Astrocyte of the cerebellum (primary cell): ENCODE measurements around the gene MAP7D1.

Experiments
- DNase-seq: peaks from one replicate; pipeline ENCODE4 v3.0.0-alpha.2; 2011; ENCODE audit warnings: low read depth
- H3K4me3 ChIP-seq: 2 replicates; pipeline ENCODE4 v1.5.1; 2011; ENCODE audit warnings: mild to moderate bottlenecking, low read depth, low read length, moderate library complexity
- in situ Hi-C: cut with HindIII; loops from 2 replicates; pipeline ENCODE4 v1.10.0; 2017; ENCODE audit warnings: low sequenced_read_pairs
- TF ChIP-seq, protein P1 (sequence below): IDR thresholded peaks from 2 replicates; pipeline ENCODE4 v1.5.1; 2012; ENCODE audit warnings: low read length, low read depth, moderate library complexity, mild to moderate bottlenecking; ENCODE audit errors: missing control alignments

The MAP7D1 gene

DNA sequence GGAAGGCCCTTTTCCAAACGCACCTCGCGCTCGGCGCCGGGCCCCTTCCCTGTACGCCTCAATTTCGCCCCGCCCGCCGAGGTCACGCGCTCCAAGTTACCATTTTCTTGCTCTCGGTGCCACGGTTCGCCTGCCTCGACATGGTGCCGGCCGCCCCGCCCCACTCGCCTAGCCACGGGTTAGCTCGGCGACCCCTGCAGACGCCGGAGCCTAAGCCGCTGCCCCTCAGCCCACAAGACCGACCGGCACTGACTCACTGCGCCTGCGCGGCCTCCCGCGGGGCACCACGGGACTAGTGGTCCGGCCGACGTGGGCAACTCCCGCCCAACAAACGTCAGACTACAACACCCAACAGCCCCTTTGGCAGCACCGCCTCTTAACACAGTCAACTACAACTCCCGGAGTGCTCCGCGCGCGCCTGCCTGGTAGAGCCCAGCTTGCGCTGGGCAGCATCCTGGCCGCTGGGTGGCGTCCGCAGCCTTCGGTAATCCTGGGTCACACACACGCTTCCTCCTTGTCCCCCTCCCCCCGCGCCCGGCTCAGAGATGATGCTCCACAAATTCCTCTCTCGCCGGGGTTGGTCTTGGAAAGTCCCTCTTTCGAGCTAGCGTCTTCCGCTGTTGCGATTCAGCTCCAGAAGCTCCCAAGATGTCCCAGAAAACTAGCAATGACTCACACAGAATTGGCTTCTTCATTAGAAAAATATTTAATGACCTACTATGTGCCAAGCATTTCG lies 6.6 kb upstream of the MAP7D1 start, which contains the start of gene TRAPPC3:
Gene TRAPPC3 (minus strand): TSS at position 250 of the 736 bp plus-strand sequence. CDS start 108 bp downstream, at position 142.
- in situ Hi-C loops: no loop called here
- DNase-seq: peak; percentile 99
- peak within 1 kb of the TSS; percentile 71 for H3K4me3 ChIP-seq
- TF ChIP-seq, protein P1, sequence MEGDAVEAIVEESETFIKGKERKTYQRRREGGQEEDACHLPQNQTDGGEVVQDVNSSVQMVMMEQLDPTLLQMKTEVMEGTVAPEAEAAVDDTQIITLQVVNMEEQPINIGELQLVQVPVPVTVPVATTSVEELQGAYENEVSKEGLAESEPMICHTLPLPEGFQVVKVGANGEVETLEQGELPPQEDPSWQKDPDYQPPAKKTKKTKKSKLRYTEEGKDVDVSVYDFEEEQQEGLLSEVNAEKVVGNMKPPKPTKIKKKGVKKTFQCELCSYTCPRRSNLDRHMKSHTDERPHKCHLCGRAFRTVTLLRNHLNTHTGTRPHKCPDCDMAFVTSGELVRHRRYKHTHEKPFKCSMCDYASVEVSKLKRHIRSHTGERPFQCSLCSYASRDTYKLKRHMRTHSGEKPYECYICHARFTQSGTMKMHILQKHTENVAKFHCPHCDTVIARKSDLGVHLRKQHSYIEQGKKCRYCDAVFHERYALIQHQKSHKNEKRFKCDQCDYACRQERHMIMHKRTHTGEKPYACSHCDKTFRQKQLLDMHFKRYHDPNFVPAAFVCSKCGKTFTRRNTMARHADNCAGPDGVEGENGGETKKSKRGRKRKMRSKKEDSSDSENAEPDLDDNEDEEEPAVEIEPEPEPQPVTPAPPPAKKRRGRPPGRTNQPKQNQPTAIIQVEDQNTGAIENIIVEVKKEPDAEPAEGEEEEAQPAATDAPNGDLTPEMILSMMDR: peak; percentile 97

DNA sequence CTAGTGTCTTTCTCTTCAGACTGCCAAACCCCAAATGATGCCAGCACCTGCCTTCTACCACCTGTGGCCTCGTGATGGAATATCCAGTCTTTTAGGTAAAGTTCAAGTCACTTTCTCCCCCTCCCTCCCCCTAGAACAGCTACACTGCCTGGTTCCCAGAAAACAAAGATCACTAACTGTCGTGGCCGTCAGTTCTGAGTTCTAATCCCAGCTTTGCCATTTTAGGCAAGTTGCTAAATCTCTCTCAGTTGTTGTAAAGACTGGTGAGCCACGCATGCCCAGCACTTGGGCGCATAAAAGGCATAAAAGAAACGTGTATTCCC lies 6.0 kb upstream of the MAP7D1 start:
- no peak for DNase-seq
- TF ChIP-seq, protein P1: no peak
- in situ Hi-C loops: no loop called here
- H3K4me3 ChIP-seq: no peak overlapping the region

DNA sequence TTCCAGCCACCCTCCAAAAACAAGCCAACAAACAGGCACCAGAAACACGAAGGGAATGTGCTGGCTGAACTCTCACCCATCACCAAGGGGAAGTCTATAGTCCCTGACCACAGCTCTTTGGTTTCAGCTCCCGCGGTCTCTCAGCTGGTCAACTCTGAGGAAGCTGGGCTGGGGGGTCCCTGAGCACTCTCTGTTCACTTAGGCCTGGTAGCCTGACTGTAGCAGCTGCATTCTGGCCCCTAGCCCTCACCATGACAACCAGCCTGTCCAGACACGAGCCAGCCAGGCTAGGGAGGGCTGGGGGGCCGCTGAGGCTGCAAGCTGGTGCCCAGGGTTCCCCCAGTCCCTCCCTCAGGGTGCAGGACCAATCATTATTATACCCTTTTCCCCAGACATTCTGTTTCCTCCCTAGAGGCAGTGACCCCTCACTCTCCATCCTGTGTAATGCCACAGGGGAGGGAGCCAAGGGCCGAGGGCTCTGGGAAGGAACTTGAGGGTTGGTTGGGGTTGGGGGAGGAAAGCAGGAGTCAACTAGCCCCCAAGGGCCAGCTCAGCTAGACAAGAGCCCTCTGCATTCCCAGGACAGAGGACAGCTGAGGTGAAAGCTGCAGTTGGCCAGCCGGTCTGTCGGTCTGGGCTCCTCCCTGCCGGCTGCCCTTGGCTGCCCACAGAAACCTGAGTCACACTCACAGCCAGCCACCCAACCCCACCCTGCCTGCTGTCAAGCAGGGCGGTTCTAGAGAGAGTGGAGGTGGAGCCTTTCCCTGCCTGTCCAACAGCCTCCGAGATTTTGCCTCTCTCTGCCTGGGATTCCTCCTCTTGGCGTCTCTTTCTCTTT lies 5.4 kb upstream of the MAP7D1 start:
- TF ChIP-seq, protein P1: no peak
- in situ Hi-C loops: no loop called here
- peak overlapping the region; percentile 21 for H3K4me3 ChIP-seq
- DNase-seq: peak; percentile 85

DNA sequence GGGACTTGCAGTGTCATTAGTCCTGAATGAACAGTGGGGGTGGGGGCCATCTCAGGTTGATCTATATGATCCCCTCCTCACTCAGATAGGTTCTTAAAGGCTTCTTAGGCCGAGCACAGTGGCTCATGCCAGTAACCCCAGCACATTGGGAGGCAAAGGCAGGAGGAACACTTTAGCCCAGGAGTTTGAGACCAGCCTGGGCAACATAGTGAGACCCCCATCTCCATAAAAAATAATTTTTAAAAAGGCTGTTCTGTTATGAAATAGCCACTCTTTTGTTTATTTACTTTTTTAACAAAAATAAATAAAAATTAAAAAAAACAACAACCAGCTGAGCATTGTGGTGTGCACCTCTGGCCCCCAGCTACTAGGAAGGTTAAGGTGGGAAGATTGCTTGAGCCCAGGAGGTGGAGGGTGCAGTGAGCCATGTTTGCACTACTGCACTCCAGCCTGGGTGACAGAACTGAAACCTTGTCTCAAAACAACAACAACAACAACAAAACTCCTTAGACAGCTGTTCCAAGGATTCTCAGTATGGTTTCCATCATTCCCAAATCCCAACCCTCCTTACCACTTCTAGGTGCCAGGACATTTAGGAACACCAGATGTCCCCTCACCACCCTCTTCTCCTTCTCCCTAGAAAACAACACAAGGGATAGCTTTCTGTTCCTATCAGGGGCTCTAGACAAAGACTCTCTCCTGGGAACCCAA lies 4.7 kb upstream of the MAP7D1 start:
- in situ Hi-C loops: no loop called here
- TF ChIP-seq, protein P1: no peak
- DNase-seq: no peak
- peak overlapping the region; percentile 4 for H3K4me3 ChIP-seq

DNA sequence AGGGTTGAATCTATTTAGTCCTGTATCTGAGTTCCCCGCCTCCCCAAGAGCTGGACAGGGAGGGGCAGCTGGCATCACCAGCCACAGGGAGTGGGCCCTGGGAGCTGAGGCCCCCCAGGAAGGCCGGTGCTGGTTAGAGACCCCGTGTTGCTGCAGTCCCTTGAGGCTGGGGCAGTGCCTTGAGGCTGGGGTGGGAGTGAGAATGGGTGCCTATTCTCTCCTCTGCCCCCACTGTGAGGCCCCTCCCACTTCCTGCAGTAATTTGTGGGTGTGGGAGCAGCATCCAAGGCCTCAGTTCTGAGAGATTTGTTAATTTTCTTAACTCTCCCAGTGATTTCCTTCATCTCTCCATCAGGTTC lies 4.1 kb upstream of the MAP7D1 start:
- in situ Hi-C loops: no loop called here
- H3K4me3 ChIP-seq: no peak overlapping the region
- TF ChIP-seq, protein P1: no peak
- no peak for DNase-seq

DNA sequence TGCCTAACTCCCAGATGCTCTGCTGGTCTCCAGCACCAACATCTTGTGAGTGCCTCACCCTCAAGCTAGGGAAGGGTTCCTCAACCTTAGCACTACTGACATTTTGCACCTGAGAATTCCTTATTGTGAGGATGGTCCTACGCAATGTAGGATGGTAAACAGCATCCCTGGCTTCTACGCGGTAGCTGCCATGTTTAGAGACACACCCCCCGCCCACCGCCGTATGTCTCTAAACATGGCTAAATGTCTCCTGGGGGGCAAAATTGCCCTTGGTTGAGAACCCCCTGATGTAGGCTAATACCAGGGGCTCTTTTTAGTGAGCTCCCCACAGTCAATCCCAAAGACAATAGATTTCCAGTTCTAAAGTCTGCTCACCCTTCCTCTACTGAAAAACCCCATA lies 2.5 kb upstream of the MAP7D1 start:
- no peak overlapping the region for H3K4me3 ChIP-seq
- TF ChIP-seq, protein P1: no peak
- in situ Hi-C loops: no loop called here
- DNase-seq: no peak
